ENCODE results near the gene NFU1. TPM values are rescaled to one million over a fixed set of nuclear protein-coding genes. Genes with fewer than 3 reads are reported as not detected.

NFU1 gene
- total and polyA plus RNA-seq, 2 experiments from 2014 or later, result 39.9 to 102 TPM

GRCh38 chr2:69376403-69376802 is 60.8 kb downstream of the NFU1 start:
- Histone ChIP-seq H3K4me2 (no peak overlapping the region), H3K79me2 (replicated peaks; ENCODE audit: insufficient read depth) (peaks cover 80% of the 10 kb centered on the region), H3K27ac (ENCODE audit: low read depth) (peak overlapping the region; percentile 81; the same call in 1 of the 2 replicates), H4K20me1 (replicated peaks; ENCODE audit: insufficient read depth) (peaks cover 3% of the 10 kb centered on the region; the same call in 1 of the 2 replicates), H3K4me3 (no peak overlapping the region), H3K4me1 (ENCODE audit: insufficient read depth) (no peaks in the 10 kb centered on the region), H3F3A (replicated peaks; ENCODE audit: low read depth) (no peaks in the 10 kb centered on the region; the same call in 1 of the 2 replicates), H3K27me3 (ENCODE audit: insufficient read depth) (no peaks in the 10 kb centered on the region), H2AFZ (no peak overlapping the region), H3K36me3 (ENCODE audit: insufficient read depth) (0 out of 2 replicates have a peak, but pooled peaks cover 6% of the 10 kb centered on the region), H3K9me2 (ENCODE audit: insufficient read depth) (no peaks in the 10 kb centered on the region)
- peaks cover 17% of the 10 kb centered on the region; the same call in 2 of the 3 replicates for H3K36me3 Mint-ChIP-seq (ENCODE audit: low read depth)
- peak overlapping the region; percentile 75; the same call in 1 of the 2 replicates for H3K27ac Mint-ChIP-seq
- no peaks in the 10 kb centered on the region; the same call in 2 of the 3 replicates for H3K9me3 Mint-ChIP-seq
- H3K27me3 Mint-ChIP-seq (ENCODE audit: insufficient read depth, low read depth, poor library complexity), result no peaks in the 10 kb centered on the region
- peaks cover 7% of the 10 kb centered on the region for H3K4me1 Mint-ChIP-seq
- no peak overlapping the region for H3K4me3 Mint-ChIP-seq
- DNase-seq (ENCODE audit: low spot score), result no peak
- TF ChIP-seq ZNF331 (CRISPR knock-in tag; IDR thresholded peaks at IDR 0.05; ENCODE audit: low read depth) (no peak), ZNF114 (CRISPR knock-in tag; IDR thresholded peaks at IDR 0.05) (no peak), REST (IDR thresholded peaks at IDR 0.05; ENCODE audit: unreplicated experiment) (no peak), NANOG (IDR thresholded peaks at IDR 0.05; ENCODE audit: borderline replicate concordance) (no peak), JUNB (IDR thresholded peaks at IDR 0.05; ENCODE audit: unreplicated experiment) (no peak)
- TF ChIP-seq, protein P1, sequence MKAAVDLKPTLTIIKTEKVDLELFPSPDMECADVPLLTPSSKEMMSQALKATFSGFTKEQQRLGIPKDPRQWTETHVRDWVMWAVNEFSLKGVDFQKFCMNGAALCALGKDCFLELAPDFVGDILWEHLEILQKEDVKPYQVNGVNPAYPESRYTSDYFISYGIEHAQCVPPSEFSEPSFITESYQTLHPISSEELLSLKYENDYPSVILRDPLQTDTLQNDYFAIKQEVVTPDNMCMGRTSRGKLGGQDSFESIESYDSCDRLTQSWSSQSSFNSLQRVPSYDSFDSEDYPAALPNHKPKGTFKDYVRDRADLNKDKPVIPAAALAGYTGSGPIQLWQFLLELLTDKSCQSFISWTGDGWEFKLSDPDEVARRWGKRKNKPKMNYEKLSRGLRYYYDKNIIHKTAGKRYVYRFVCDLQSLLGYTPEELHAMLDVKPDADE (IDR thresholded peaks at IDR 0.05), result no peak
- TF ChIP-seq, protein P2, sequence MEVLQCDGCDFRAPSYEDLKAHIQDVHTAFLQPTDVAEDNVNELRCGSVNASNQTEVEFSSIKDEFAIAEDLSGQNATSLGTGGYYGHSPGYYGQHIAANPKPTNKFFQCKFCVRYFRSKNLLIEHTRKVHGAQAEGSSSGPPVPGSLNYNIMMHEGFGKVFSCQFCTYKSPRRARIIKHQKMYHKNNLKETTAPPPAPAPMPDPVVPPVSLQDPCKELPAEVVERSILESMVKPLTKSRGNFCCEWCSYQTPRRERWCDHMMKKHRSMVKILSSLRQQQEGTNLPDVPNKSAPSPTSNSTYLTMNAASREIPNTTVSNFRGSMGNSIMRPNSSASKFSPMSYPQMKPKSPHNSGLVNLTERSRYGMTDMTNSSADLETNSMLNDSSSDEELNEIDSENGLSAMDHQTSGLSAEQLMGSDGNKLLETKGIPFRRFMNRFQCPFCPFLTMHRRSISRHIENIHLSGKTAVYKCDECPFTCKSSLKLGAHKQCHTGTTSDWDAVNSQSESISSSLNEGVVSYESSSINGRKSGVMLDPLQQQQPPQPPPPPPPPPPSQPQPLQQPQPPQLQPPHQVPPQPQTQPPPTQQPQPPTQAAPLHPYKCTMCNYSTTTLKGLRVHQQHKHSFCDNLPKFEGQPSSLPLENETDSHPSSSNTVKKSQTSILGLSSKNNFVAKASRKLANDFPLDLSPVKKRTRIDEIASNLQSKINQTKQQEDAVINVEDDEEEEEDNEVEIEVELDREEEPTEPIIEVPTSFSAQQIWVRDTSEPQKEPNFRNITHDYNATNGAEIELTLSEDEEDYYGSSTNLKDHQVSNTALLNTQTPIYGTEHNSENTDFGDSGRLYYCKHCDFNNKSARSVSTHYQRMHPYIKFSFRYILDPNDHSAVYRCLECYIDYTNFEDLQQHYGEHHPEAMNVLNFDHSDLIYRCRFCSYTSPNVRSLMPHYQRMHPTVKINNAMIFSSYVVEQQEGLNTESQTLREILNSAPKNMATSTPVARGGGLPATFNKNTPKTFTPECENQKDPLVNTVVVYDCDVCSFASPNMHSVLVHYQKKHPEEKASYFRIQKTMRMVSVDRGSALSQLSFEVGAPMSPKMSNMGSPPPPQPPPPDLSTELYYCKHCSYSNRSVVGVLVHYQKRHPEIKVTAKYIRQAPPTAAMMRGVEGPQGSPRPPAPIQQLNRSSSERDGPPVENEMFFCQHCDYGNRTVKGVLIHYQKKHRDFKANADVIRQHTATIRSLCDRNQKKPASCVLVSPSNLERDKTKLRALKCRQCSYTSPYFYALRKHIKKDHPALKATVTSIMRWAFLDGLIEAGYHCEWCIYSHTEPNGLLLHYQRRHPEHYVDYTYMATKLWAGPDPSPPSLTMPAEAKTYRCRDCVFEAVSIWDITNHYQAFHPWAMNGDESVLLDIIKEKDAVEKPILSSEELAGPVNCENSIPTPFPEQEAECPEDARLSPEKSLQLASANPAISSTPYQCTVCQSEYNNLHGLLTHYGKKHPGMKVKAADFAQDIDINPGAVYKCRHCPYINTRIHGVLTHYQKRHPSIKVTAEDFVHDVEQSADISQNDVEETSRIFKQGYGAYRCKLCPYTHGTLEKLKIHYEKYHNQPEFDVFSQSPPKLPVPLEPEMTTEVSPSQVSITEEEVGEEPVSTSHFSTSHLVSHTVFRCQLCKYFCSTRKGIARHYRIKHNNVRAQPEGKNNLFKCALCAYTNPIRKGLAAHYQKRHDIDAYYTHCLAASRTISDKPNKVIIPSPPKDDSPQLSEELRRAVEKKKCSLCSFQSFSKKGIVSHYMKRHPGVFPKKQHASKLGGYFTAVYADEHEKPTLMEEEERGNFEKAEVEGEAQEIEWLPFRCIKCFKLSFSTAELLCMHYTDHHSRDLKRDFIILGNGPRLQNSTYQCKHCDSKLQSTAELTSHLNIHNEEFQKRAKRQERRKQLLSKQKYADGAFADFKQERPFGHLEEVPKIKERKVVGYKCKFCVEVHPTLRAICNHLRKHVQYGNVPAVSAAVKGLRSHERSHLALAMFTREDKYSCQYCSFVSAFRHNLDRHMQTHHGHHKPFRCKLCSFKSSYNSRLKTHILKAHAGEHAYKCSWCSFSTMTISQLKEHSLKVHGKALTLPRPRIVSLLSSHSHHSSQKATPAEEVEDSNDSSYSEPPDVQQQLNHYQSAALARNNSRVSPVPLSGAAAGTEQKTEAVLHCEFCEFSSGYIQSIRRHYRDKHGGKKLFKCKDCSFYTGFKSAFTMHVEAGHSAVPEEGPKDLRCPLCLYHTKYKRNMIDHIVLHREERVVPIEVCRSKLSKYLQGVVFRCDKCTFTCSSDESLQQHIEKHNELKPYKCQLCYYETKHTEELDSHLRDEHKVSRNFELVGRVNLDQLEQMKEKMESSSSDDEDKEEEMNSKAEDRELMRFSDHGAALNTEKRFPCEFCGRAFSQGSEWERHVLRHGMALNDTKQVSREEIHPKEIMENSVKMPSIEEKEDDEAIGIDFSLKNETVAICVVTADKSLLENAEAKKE (CRISPR knock-in tag; IDR thresholded peaks at IDR 0.05), result no peak
- peak; percentile 38; the same call in 2 of the 3 replicates for ATAC-seq

Measured in GM23338 (cell line).